Loucy (cell line): ENCODE results near the gene RLN2.

ENCODE experiments used
- EZH2phosphoT487 ChIP-seq: fragments of 200-600 bp; IDR thresholded peaks from 2 replicates; pipeline ENCODE4 v1.6.1; 2018; ENCODE audit warnings: antibody characterized with exemption, mild to moderate bottlenecking, moderate library complexity, borderline replicate concordance
- TF ChIP-seq, protein P1 (sequence below): fragments of 200-600 bp; sonication (generic); conservative IDR thresholded peaks from 2 replicates; pipeline ENCODE4 v1.5.1; 2014; ENCODE audit warnings: mild to moderate bottlenecking, antibody characterized with exemption, low read length

- TF ChIP-seq EZH2phosphoT487 = no peak
- TF ChIP-seq, protein P1, sequence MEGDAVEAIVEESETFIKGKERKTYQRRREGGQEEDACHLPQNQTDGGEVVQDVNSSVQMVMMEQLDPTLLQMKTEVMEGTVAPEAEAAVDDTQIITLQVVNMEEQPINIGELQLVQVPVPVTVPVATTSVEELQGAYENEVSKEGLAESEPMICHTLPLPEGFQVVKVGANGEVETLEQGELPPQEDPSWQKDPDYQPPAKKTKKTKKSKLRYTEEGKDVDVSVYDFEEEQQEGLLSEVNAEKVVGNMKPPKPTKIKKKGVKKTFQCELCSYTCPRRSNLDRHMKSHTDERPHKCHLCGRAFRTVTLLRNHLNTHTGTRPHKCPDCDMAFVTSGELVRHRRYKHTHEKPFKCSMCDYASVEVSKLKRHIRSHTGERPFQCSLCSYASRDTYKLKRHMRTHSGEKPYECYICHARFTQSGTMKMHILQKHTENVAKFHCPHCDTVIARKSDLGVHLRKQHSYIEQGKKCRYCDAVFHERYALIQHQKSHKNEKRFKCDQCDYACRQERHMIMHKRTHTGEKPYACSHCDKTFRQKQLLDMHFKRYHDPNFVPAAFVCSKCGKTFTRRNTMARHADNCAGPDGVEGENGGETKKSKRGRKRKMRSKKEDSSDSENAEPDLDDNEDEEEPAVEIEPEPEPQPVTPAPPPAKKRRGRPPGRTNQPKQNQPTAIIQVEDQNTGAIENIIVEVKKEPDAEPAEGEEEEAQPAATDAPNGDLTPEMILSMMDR = no peak
These were observed 6.3 kb upstream of the RLN2 start for GRCh38 chr9:5310851-5311250.
